Duodenal mucosa (tissue), 2 donors: ENCODE measurements around the gene TC2N.
"Not testable (repeated sequence)": the region's sequence is repeated elsewhere in the genome, so short reads cannot be mapped to it uniquely, and the experiment has no call there.

Source experiments
- H3K27ac ChIP-seq: one replicate; pipeline ENCODE4 v1.7.0; 2013; ENCODE audit warnings: low read depth, low read length
- H3K27me3 ChIP-seq, 2 donors: one replicate each; pipeline ENCODE4 v1.7.0; 2013; ENCODE audit warnings: low read length in 2 of 2, control low read depth in 1 of 2; ENCODE audit not compliant: insufficient read depth in 2 of 2, control insufficient read depth in 1 of 2
- H3K36me3 ChIP-seq, 2 donors: one replicate each; pipeline ENCODE4 v1.7.0; 2013; ENCODE audit warnings: low read length in 2 of 2, control low read depth in 1 of 2; ENCODE audit not compliant: insufficient read depth in 2 of 2, control insufficient read depth in 1 of 2
- H3K4me1 ChIP-seq, 2 donors: one replicate each; pipeline ENCODE4 v1.7.0; 2013; ENCODE audit warnings: low read length in 2 of 2, control low read depth in 1 of 2; ENCODE audit not compliant: insufficient read depth in 2 of 2, control insufficient read depth in 1 of 2
- H3K4me3 ChIP-seq, 2 donors: one replicate each; pipeline ENCODE4 v1.7.0; 2013; ENCODE audit warnings: low read length in 2 of 2, low read depth in 1 of 2
- H3K9ac ChIP-seq, 2 donors: one replicate each; pipeline ENCODE4 v1.7.0; 2013; ENCODE audit warnings: low read length in 2 of 2, low read depth in 1 of 2
- H3K9me3 ChIP-seq, 2 donors: one replicate each; pipeline ENCODE4 v1.7.0; 2013; ENCODE audit warnings: low read length in 2 of 2, control low read depth in 1 of 2; ENCODE audit not compliant: control insufficient read depth in 1 of 2

The TC2N gene

DNA sequence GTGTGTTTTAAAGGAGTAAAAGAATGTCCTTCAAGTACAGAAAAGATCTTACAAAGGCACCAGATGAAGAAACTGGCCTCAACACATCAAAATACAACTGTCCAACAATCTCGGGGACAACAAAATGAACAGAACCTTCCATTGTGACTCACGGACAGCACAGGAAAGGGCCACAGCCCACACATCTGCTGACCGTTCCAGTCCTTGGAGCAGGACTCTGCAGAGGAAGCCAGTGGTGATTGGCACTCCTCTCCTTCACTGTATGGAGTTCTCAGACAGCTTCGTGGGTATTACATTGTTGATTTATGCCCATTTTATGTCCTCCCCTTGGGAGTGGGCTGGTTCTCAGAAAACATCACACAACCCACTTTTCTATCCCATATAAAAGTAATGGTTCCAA is 32.5 kb upstream of the TC2N start:
- Histone ChIP-seq H3K36me3 (no peaks in the 10 kb centered on the region), H3K27me3 (no peaks in the 10 kb centered on the region), H3K27ac (no peak overlapping the region), H3K4me3 (no peak overlapping the region), H3K9ac (no peak overlapping the region), H3K9me3 (no peaks in the 10 kb centered on the region), H3K4me1 (peaks cover 0 to 2% of the 10 kb centered on the region in 2 donors)

DNA sequence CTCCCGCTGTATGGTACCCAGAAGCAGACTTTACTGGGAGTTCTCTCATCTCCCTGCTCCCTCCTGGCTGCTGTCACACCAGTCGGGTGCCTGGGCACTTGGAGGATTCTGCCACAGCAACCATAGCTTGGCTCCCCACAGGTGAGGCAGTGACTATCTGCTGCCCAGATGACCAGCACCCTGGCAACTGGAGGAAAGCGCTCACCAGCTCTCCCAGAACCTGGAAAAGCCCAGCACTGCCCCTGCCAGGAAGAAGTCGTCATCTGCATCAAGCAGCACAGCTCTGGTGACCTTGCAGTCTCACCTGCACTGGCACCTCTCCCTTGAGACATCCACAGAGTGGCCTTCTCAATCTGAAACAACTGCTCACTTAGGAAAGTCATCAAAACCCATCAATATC is 31.9 kb upstream of the TC2N start:
- H3K9me3 ChIP-seq = no peaks in the 10 kb centered on the region
- no peaks in the 10 kb centered on the region for H3K27me3 ChIP-seq
- no peaks in the 10 kb centered on the region for H3K36me3 ChIP-seq
- H3K4me1 ChIP-seq = peaks cover 0 to 2% of the 10 kb centered on the region in 2 donors
- no peak overlapping the region for H3K4me3 ChIP-seq
- no peak overlapping the region for H3K9ac ChIP-seq
- H3K27ac ChIP-seq = no peak overlapping the region

DNA sequence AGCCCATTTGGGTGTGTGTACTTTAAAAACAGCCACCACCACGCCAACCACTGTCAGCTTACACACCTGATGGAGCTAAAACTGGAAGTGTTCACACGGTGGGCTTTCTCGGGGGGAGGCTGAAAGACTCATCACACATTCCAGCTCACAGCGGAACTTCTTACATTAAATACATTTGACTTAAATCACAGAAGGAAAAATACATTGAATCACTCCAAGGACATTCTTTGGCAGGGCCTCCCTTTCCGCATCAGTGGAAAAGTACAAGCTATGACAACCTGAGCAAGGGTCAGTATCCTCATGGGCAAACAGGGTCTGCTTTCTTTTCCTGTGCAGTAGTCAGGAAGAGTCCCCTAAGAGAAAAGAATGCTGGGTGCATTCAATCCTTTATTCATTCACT is 31.0 kb upstream of the TC2N start:
- H3K9me3 ChIP-seq = no peaks in the 10 kb centered on the region
- no peak overlapping the region for H3K27ac ChIP-seq
- peaks cover 0 to 2% of the 10 kb centered on the region in 2 donors for H3K4me1 ChIP-seq
- H3K9ac ChIP-seq = no peak overlapping the region
- no peaks in the 10 kb centered on the region for H3K27me3 ChIP-seq
- no peak overlapping the region for H3K4me3 ChIP-seq
- no peaks in the 10 kb centered on the region for H3K36me3 ChIP-seq

DNA sequence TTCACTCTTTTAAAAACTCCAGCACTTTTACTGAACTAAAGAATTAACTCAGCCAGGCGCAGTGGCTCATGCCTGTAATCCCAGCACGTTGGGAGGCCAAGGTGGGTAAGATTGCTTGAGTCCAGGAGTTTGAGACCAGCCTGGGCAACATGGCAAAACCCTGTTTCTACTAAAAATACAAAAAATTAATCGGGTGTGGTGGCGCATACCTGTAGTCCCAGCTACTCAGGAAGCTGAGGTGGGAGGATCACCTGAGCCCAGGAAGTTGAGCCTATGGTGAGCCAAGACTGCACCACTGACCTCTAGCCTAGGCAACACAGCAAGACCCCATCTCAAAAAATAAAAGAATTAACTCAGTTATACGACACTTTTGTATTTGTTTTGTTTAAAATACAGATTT is 30.4 kb upstream of the TC2N start:
- H3K27ac ChIP-seq, H3K4me1 ChIP-seq, H3K4me3 ChIP-seq: not testable (repeated sequence)

DNA sequence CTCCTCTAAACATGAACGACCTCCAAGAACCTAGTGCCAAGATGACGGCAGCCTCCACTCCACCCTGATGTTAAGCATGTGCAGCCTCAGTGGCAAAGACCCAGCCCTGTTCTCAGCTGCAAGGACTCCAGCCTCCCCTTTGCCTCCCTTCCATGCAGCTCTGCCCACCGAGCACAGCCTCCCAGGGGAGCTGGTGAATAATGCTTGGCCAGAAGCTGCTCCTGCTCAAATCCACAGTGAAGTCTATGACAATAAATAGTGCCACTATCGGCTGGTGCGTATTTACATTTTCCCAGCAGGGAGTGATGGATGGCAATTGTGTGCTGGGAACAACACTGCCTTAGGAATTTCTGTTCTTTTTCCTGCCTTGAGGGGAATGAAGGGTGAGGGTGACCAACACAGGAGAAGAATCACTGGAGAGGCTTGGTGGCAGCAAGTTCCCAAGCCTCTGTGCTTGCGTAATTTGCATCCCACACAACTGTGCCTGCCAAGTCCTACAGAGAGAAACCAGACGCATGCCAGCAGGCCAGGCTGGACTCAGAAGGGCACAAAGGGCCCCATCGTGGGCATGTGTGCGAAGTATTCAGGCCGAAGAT is 29.9 kb upstream of the TC2N start:
- H3K36me3 ChIP-seq = no peaks in the 10 kb centered on the region
- H3K27ac ChIP-seq = no peak overlapping the region
- H3K9me3 ChIP-seq = no peaks in the 10 kb centered on the region
- no peak overlapping the region for H3K9ac ChIP-seq
- H3K27me3 ChIP-seq = peaks cover 0 to 3% of the 10 kb centered on the region in 2 donors
- H3K4me3 ChIP-seq = no peak overlapping the region
- peaks cover 0 to 2% of the 10 kb centered on the region in 2 donors for H3K4me1 ChIP-seq

More for the DNA sequence above, 30.4 kb upstream of the TC2N start:
- H3K27me3 ChIP-seq, H3K9ac ChIP-seq, H3K9me3 ChIP-seq, H3K36me3 ChIP-seq: not testable (repeated sequence)

DNA sequence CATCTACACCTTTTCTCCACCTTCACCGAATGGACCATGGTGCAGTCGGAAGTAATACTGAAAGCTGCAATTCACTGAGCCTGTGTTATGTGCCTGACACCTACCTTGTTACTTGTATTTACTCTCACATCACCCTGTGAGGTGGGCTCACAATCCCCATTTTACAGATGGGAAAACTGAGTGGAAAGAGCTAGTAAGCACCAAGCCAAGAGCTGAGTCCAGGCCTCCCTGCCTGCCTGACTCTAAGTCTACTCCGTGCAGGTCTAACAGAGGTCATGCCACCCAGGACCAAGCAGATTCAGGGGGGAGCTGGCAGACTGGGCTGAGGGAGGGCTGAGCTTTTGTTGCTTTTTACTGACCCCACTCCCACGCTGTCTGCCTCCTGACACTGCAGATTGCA is 29.1 kb upstream of the TC2N start:
- peaks cover 0 to 3% of the 10 kb centered on the region in 2 donors for H3K27me3 ChIP-seq
- no peak overlapping the region for H3K27ac ChIP-seq
- H3K4me1 ChIP-seq = peaks cover 0 to 2% of the 10 kb centered on the region in 2 donors
- no peaks in the 10 kb centered on the region for H3K36me3 ChIP-seq
- no peaks in the 10 kb centered on the region for H3K9me3 ChIP-seq
- H3K4me3 ChIP-seq = no peak overlapping the region
- H3K9ac ChIP-seq = no peak overlapping the region

DNA sequence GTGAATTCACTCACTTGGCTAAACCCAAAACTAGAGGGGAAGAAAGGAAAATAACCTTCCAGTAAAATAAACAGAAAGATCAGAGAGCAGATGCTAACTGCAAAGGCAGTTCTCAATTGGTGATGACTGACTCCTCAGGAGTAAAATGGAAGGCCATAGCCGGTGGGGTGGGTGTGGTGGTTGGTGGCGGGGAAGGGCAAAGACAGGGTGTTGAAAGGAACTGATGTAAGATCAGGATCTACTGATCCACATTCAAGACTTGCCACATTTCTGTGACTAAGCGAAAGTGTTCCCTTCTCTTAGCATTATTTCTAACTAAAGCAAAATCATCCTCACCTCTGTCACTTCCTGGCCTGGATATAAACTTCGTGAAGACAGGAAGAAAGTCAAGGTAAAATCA is 26.3 kb upstream of the TC2N start:
- Histone ChIP-seq H3K9me3 (no peaks in the 10 kb centered on the region), H3K9ac (no peak overlapping the region), H3K4me3 (no peak overlapping the region), H3K36me3 (no peaks in the 10 kb centered on the region), H3K27ac (no peak overlapping the region), H3K27me3 (peaks cover 0 to 3% of the 10 kb centered on the region in 2 donors), H3K4me1 (peaks cover 24 to 27% of the 10 kb centered on the region in 2 donors)

DNA sequence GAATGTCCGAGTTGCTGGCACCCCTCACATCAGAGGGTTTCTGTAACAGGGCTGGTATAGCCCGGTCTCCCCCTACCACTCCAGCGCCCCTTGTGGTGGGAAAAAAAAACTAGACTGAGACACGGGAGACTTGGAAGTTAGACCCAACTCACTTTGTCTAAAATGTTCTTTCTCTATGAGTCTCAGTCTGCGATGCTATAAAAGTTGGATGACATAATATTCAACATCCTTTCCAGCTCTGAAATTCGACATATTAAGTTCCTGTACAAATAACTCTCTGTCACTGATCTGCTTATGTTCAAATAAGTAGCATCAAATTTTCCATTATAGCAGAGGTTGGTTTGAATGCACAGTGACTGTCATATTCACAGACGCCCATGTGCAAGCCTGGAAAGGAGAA is 25.7 kb upstream of the TC2N start:
- no peak overlapping the region for H3K4me3 ChIP-seq
- no peak overlapping the region for H3K9ac ChIP-seq
- H3K36me3 ChIP-seq = no peaks in the 10 kb centered on the region
- H3K9me3 ChIP-seq = no peaks in the 10 kb centered on the region
- H3K4me1 ChIP-seq = peaks cover 22 to 29% of the 10 kb centered on the region in 2 donors
- peaks cover 0 to 3% of the 10 kb centered on the region in 2 donors for H3K27me3 ChIP-seq
- no peak overlapping the region for H3K27ac ChIP-seq

DNA sequence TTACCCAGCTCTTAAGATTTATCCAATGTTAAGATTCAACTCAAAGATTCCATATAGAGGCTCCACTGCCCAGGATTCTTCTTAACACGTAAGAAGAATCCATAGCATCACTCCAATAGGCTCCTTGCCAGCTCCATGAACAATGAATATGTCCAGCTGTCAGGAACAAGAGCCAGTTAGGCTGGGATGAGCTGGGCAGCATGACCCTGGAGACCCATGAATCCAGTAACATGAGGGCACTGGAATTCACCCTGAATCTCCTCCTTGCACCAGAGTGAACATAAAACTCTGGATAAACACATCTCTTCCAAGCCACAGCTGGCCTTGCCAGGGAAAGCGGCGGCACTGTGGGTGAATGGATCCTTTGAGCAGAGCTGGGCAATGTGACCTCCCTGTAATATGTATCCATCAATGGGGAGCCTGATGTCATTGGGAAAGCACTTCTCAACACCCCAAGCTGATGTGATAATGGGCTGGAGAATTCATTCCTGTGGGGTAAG is 24.4 kb upstream of the TC2N start:
- peaks cover 0 to 3% of the 10 kb centered on the region in 2 donors for H3K27me3 ChIP-seq
- H3K27ac ChIP-seq = no peak overlapping the region
- H3K9ac ChIP-seq = no peak overlapping the region
- H3K36me3 ChIP-seq = peaks cover 0 to 3% of the 10 kb centered on the region in 2 donors
- no peaks in the 10 kb centered on the region for H3K9me3 ChIP-seq
- H3K4me1 ChIP-seq = peaks cover 22 to 29% of the 10 kb centered on the region in 2 donors
- no peak overlapping the region for H3K4me3 ChIP-seq

DNA sequence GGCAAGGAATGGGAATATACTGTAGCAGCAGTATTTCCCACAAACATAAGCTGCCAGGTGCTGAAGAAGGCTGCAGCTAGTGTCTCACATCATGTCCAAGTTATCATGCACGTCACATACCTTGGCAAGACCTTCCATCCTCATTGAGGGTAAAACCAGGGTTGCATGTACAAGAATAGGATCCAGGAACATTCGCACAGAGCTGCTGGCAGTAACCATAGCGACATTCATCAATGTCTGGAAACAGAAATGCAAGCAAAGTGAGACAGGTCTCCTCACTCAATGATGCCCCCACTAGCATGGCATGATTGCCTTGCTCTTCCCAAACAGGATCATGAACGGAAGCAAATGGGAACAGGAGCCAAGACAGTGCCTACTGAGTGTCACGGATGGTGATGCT is 23.8 kb upstream of the TC2N start:
- Histone ChIP-seq H3K36me3 (peaks cover 0 to 3% of the 10 kb centered on the region in 2 donors), H3K27me3 (peaks cover 0 to 3% of the 10 kb centered on the region in 2 donors), H3K4me3 (no peak overlapping the region), H3K4me1 (peaks cover 22 to 29% of the 10 kb centered on the region in 2 donors), H3K27ac (no peak overlapping the region), H3K9ac (no peak overlapping the region), H3K9me3 (no peaks in the 10 kb centered on the region)
